ENCODE results near the gene RPH3AL.

DNA sequence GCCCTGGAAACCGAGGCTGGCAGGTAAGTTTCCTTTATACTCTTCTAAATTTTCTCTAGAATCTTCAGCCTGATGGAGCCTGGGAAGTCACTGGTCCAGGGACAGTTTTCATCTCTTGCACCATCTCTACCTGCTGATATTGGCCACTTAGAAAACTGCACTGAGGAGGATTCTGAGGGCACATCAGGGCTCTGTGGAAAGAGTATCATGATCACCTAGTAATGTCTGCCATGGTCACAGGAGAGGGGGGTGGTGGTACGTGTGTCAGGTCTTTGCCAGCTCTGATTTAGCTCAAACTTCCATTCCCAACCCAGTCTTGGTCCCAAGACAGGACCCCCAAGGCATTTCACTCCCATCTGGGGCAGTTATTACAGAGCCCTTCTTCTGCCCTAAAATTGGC, 136.0 kb downstream of the RPH3AL start:
- TF ChIP-seq, protein P1, sequence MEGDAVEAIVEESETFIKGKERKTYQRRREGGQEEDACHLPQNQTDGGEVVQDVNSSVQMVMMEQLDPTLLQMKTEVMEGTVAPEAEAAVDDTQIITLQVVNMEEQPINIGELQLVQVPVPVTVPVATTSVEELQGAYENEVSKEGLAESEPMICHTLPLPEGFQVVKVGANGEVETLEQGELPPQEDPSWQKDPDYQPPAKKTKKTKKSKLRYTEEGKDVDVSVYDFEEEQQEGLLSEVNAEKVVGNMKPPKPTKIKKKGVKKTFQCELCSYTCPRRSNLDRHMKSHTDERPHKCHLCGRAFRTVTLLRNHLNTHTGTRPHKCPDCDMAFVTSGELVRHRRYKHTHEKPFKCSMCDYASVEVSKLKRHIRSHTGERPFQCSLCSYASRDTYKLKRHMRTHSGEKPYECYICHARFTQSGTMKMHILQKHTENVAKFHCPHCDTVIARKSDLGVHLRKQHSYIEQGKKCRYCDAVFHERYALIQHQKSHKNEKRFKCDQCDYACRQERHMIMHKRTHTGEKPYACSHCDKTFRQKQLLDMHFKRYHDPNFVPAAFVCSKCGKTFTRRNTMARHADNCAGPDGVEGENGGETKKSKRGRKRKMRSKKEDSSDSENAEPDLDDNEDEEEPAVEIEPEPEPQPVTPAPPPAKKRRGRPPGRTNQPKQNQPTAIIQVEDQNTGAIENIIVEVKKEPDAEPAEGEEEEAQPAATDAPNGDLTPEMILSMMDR (IDR thresholded peaks at IDR 0.05), result no peak
- no peak for TF ChIP-seq ZFX (IDR thresholded peaks at IDR 0.05; ENCODE audit: borderline replicate concordance)

Measured in 22Rv1 (cell line).